ENCODE data around the gene SDS. TPM values are rescaled to one million over a fixed set of nuclear protein-coding genes. Genes with fewer than 3 reads are reported as not detected.

Gene SDS
- total and polyA plus RNA-seq, 2 experiments from 2014 or later, result 0.57 TPM; not detected in 1

- Mint-ChIP-seq H3K4me1 (no peaks in the 10 kb centered on the region; the same call in 2 of the 3 replicates), H3K27ac (no peak overlapping the region), H3K27me3 (ENCODE audit: insufficient read depth, low read depth, poor library complexity) (peaks cover 4% of the 10 kb centered on the region), H3K4me3 (no peak overlapping the region), H3K36me3 (ENCODE audit: low read depth) (peaks cover 17% of the 10 kb centered on the region), H3K9me3 (no peaks in the 10 kb centered on the region; the same call in 2 of the 3 replicates)
- Histone ChIP-seq H2AFZ (no peak overlapping the region), H3K27ac (ENCODE audit: low read depth) (no peak overlapping the region), H3K27me3 (ENCODE audit: insufficient read depth) (no peaks in the 10 kb centered on the region), H3K79me2 (replicated peaks; ENCODE audit: insufficient read depth) (no peaks in the 10 kb centered on the region), H3K4me1 (ENCODE audit: insufficient read depth) (no peaks in the 10 kb centered on the region), H3K4me3 (no peak overlapping the region), H4K20me1 (replicated peaks; ENCODE audit: insufficient read depth) (no peaks in the 10 kb centered on the region; the same call in 1 of the 2 replicates), H3K9me2 (ENCODE audit: insufficient read depth) (no peaks in the 10 kb centered on the region), H3K4me2 (no peak overlapping the region), H3K36me3 (ENCODE audit: insufficient read depth) (no peaks in the 10 kb centered on the region), H3F3A (replicated peaks; ENCODE audit: low read depth) (no peaks in the 10 kb centered on the region)
- ATAC-seq, result no peak
- DNase-seq (ENCODE audit: low spot score), result no peak
- TF ChIP-seq EZH2phosphoT487 (IDR thresholded peaks at IDR 0.05; ENCODE audit: unreplicated experiment) (no peak), REST (IDR thresholded peaks at IDR 0.05; ENCODE audit: unreplicated experiment) (no peak)
Measured at GRCh38 chr12:113370923-113371682, 32.6 kb downstream of the SDS start.

GRCh38 chr12:113369391-113369985 is 34.2 kb downstream of the SDS start:
- Histone ChIP-seq H4K20me1 (replicated peaks; ENCODE audit: insufficient read depth) (peaks cover 4% of the 10 kb centered on the region; the same call in 1 of the 2 replicates), H3K27ac (ENCODE audit: low read depth) (no peak overlapping the region), H3K36me3 (ENCODE audit: insufficient read depth) (no peaks in the 10 kb centered on the region), H3K9me2 (ENCODE audit: insufficient read depth) (no peaks in the 10 kb centered on the region), H3K4me2 (no peak overlapping the region), H3K27me3 (ENCODE audit: insufficient read depth) (no peaks in the 10 kb centered on the region), H3K4me3 (no peak overlapping the region), H3K4me1 (ENCODE audit: insufficient read depth) (no peaks in the 10 kb centered on the region), H2AFZ (no peak overlapping the region), H3K79me2 (replicated peaks; ENCODE audit: insufficient read depth) (no peaks in the 10 kb centered on the region), H3F3A (replicated peaks; ENCODE audit: low read depth) (no peaks in the 10 kb centered on the region)
- Mint-ChIP-seq H3K27ac (no peak overlapping the region), H3K4me3 (no peak overlapping the region), H3K4me1 (no peaks in the 10 kb centered on the region; the same call in 2 of the 3 replicates), H3K9me3 (no peaks in the 10 kb centered on the region; the same call in 2 of the 3 replicates), H3K27me3 (ENCODE audit: insufficient read depth, low read depth, poor library complexity) (peaks cover 11% of the 10 kb centered on the region), H3K36me3 (ENCODE audit: low read depth) (peaks cover 7% of the 10 kb centered on the region)
- DNase-seq (ENCODE audit: low spot score) (no peak), ATAC-seq (no peak)
- TF ChIP-seq JUNB (IDR thresholded peaks at IDR 0.05; ENCODE audit: unreplicated experiment) (no peak), ZNF462 (CRISPR knock-in tag; IDR thresholded peaks at IDR 0.05) (no peak)

Measured in GM23338 (cell line).